H1 (cell line): ENCODE data around the gene ITGA6. TPM values are rescaled to one million over a fixed set of nuclear protein-coding genes. Genes with fewer than 3 reads are reported as not detected.

Experiments
- CTCF ChIA-PET: fragments of 300-600 bp; sonication (Branson Sonifier 250); formaldehyde crosslinking; loops from one replicate; lab custom pipeline; 2021; ENCODE audit not compliant: partially characterized antibody; lab: Charles Lee
- POLR2A ChIA-PET: fragments of 300-600 bp; sonication (Branson Sonifier 250); formaldehyde crosslinking; loops from one replicate; lab custom pipeline; 2021; ENCODE audit warnings: inconsistent platforms; ENCODE audit not compliant: partially characterized antibody; lab: Charles Lee
- DNase-seq, 2 experiments: peaks; one replicate each; pipeline versions ENCODE4 v3.0.0 to v3.0.0-alpha.2; 2010 to 2022; ENCODE audit warnings: low spot score in 2 of 2, low read depth in 1 of 2, mixed read lengths in 1 of 2
- FAIRE-seq: peaks from 2 replicates; lab custom pipeline; 2011; peaks lifted over from hg19 to GRCh38; lab: Jason Lieb, UNC
- H2AFZ ChIP-seq: 2 replicates; pipeline ENCODE4 v1.8.1; 2012; ENCODE audit warnings: low read length, inconsistent platforms
- H2AK5ac ChIP-seq: 2 replicates; pipeline ENCODE4 v1.6.1; 2013; ENCODE audit warnings: low read depth, low read length
- H2BK120ac ChIP-seq: replicated peaks from 2 replicates; pipeline ENCODE3; 2013; ENCODE audit warnings: low read depth, low read length, inconsistent platforms
- H2BK12ac ChIP-seq: 2 replicates; pipeline ENCODE4 v1.6.1; 2013; ENCODE audit warnings: low read depth, low read length
- H2BK15ac ChIP-seq: 2 replicates; pipeline ENCODE4 v1.6.1; 2013; ENCODE audit warnings: low read length
- H2BK20ac ChIP-seq: 2 replicates; pipeline ENCODE4 v1.6.1; 2013; ENCODE audit warnings: low read length
- H2BK5ac ChIP-seq: 2 replicates; pipeline ENCODE4 v1.6.1; 2013; ENCODE audit warnings: low read depth, low read length
- H3K14ac ChIP-seq: 2 replicates; pipeline ENCODE4 v1.6.1; 2013; ENCODE audit warnings: inconsistent platforms; ENCODE audit not compliant: insufficient read length
- H3K18ac ChIP-seq: 2 replicates; pipeline ENCODE4 v1.6.1; 2013; ENCODE audit warnings: low read length; ENCODE audit errors: extremely low read depth
- H3K23ac ChIP-seq: 2 replicates; pipeline ENCODE4 v1.6.1; 2013; ENCODE audit warnings: inconsistent platforms; ENCODE audit not compliant: insufficient read length
- H3K23me2 ChIP-seq: 2 replicates; pipeline ENCODE4 v1.6.1; 2013; ENCODE audit warnings: low read depth, low read length
- H3K27ac ChIP-seq: 2 replicates; pipeline ENCODE4 v1.6.1; 2011; ENCODE audit warnings: low read depth, low read length, inconsistent platforms
- H3K27me3 ChIP-seq, 4 experiments: replicated peaks in 1 of 4; 1 replicate in 1 of 4; 2 replicates in 3 of 4; pipeline versions ENCODE4 v1.6.1 to v1.8.1; 2011 to 2013; ENCODE audit warnings: low read length in 3 of 4, mild to moderate bottlenecking in 3 of 4, inconsistent platforms in 2 of 4, mixed read lengths in 2 of 4, moderate library complexity in 1 of 4; ENCODE audit not compliant: control insufficient read depth in 3 of 4, insufficient read depth in 3 of 4; ENCODE audit errors: extremely low read depth in 1 of 4
- H3K36me3 ChIP-seq, 4 experiments: 2 replicates each; pipeline versions ENCODE4 v1.6.1 to v1.8.1; 2011 to 2013; ENCODE audit warnings: mild to moderate bottlenecking in 4 of 4, low read length in 3 of 4, moderate library complexity in 2 of 4, control low read depth in 1 of 4, inconsistent platforms in 1 of 4; ENCODE audit not compliant: insufficient read depth in 4 of 4, control insufficient read depth in 2 of 4
- H3K4ac ChIP-seq: replicated peaks from 2 replicates; pipeline ENCODE3; 2013; ENCODE audit warnings: low read length, low read depth, mixed read lengths, inconsistent platforms; ENCODE audit not compliant: insufficient read length
- H3K4me1 ChIP-seq, 4 experiments: replicated peaks in 1 of 4; 1 replicate in 1 of 4; 2 replicates in 3 of 4; pipeline versions ENCODE4 v1.6.1 to v1.8.1; 2011 to 2013; ENCODE audit warnings: low read length in 3 of 4, inconsistent platforms in 2 of 4, mixed read lengths in 1 of 4; ENCODE audit not compliant: insufficient read depth in 4 of 4, control insufficient read depth in 3 of 4
- H3K4me2 ChIP-seq, 2 experiments: 2 replicates each; pipeline versions ENCODE4 v1.6.1 to v1.8.1; 2011 to 2013; ENCODE audit warnings: low read depth in 2 of 2, low read length in 2 of 2, control low read depth in 1 of 2, inconsistent platforms in 1 of 2, mild to moderate bottlenecking in 1 of 2; ENCODE audit not compliant: insufficient read depth in 1 of 2
- H3K4me3 ChIP-seq, 4 experiments: fragments of 200-600, 300-600 bp in 1 of 4; sonication (generic), shearing (Covaris generic), sonication (Bioruptor Twin) in 1 of 4; 2 replicates each; pipeline versions ENCODE4 v1.5.1 to v1.8.1; 2011 to 2016; ENCODE audit warnings: low read length in 4 of 4, low read depth in 3 of 4, control low read depth in 2 of 4, inconsistent platforms in 2 of 4, mild to moderate bottlenecking in 2 of 4, mixed read lengths in 1 of 4, moderate library complexity in 1 of 4; ENCODE audit not compliant: insufficient read depth in 2 of 4; ENCODE audit errors: extremely low read depth in 1 of 4
- H3K56ac ChIP-seq: replicated peaks from 2 replicates; pipeline ENCODE3; 2013; ENCODE audit warnings: low read depth, mild to moderate bottlenecking, mixed read lengths, low read length, inconsistent platforms; ENCODE audit not compliant: insufficient read length
- H3K79me1 ChIP-seq: 2 replicates; pipeline ENCODE4 v1.6.1; 2013; ENCODE audit warnings: low read depth, low read length, control low read depth
- H3K79me2 ChIP-seq, 2 experiments: 2 replicates each; pipeline versions ENCODE4 v1.6.1 to v1.8.1; 2012 to 2013; ENCODE audit warnings: low read length in 2 of 2, mild to moderate bottlenecking in 2 of 2, inconsistent platforms in 1 of 2; ENCODE audit not compliant: insufficient read depth in 2 of 2, control insufficient read depth in 1 of 2
- H3K9ac ChIP-seq, 4 experiments: replicated peaks in 1 of 4; 1 replicate in 1 of 4; 2 replicates in 3 of 4; pipeline versions ENCODE4 v1.6.1 to v1.8.1; 2011 to 2013; ENCODE audit warnings: low read depth in 3 of 4, low read length in 3 of 4, control low read depth in 2 of 4, mild to moderate bottlenecking in 2 of 4, moderate library complexity in 2 of 4, inconsistent platforms in 1 of 4; ENCODE audit errors: extremely low read depth in 1 of 4
- H3K9me3 ChIP-seq, 2 experiments: 2 replicates each; pipeline versions ENCODE4 v1.6.1 to v1.8.1; 2012 to 2013; ENCODE audit warnings: mild to moderate bottlenecking in 2 of 2, moderate library complexity in 2 of 2, control low read depth in 1 of 2, inconsistent platforms in 1 of 2, low read depth in 1 of 2, low read length in 1 of 2, mixed read lengths in 1 of 2; ENCODE audit not compliant: insufficient read depth in 2 of 2
- H4K20me1 ChIP-seq, 2 experiments: replicated peaks in 1 of 2; 2 replicates each; pipeline versions ENCODE3 to v1.8.1; 2011 to 2013; ENCODE audit warnings: inconsistent platforms in 2 of 2, low read length in 2 of 2, mild to moderate bottlenecking in 1 of 2; ENCODE audit not compliant: insufficient read depth in 2 of 2, control insufficient read depth in 1 of 2
- H4K5ac ChIP-seq: 2 replicates; pipeline ENCODE4 v1.6.1; 2013; ENCODE audit warnings: low read length, low read depth, mixed read lengths, inconsistent platforms; ENCODE audit not compliant: insufficient read length
- H4K8ac ChIP-seq: 2 replicates; pipeline ENCODE4 v1.8.0; 2013; ENCODE audit warnings: mild to moderate bottlenecking, moderate library complexity, low read length, inconsistent platforms; ENCODE audit not compliant: insufficient read depth; ENCODE audit errors: extremely low read depth
- H4K91ac ChIP-seq: replicated peaks from 2 replicates; pipeline ENCODE3; 2013; ENCODE audit warnings: low read length, mixed read lengths, inconsistent platforms; ENCODE audit not compliant: insufficient read length
- ASH2L ChIP-seq: fragments of 200-600, 300-600 bp; sonication (generic); IDR thresholded peaks from one replicate; pipeline ENCODE4 v1.7.1; 2017; ENCODE audit warnings: low read length
- BACH1 ChIP-seq: IDR thresholded peaks from 2 replicates; pipeline ENCODE4 v1.6.1; 2012; ENCODE audit warnings: low read length, improper control_type of control experiment
- CBX5 ChIP-seq: fragments of 300-800, 300-1000 bp; sonication (generic); IDR thresholded peaks from 2 replicates; pipeline ENCODE4 v1.7.1; 2016; ENCODE audit warnings: antibody characterized with exemption, low read length, low read depth
- CHD1 ChIP-seq: IDR thresholded peaks from 2 replicates; pipeline ENCODE4 v1.6.1; 2012; ENCODE audit warnings: low read depth, low read length, improper control_type of control experiment
- CHD2 ChIP-seq: IDR thresholded peaks from 2 replicates; pipeline ENCODE4 v1.6.1; 2012; ENCODE audit warnings: low read length, improper control_type of control experiment
- GTF2F1 ChIP-seq: IDR thresholded peaks from 2 replicates; pipeline ENCODE4 v1.6.1; 2012; ENCODE audit warnings: low read depth, low read length, improper control_type of control experiment, borderline replicate concordance
- KDM1A ChIP-seq: fragments of 200-600, 300-600 bp; sonication (generic); IDR thresholded peaks from 2 replicates; pipeline ENCODE4 v1.7.1; 2016; ENCODE audit warnings: mild to moderate bottlenecking, low read length, borderline replicate concordance
- PHF8 ChIP-seq: fragments of 200-600 bp; sonication (generic); conservative IDR thresholded peaks from 2 replicates; pipeline ENCODE4 v1.7.1; 2012; ENCODE audit warnings: low read depth, mild to moderate bottlenecking, inconsistent platforms, low read length, moderate library complexity
- POLR2A ChIP-seq, 2 experiments: IDR thresholded peaks; 1 replicate in 1 of 2; 2 replicates in 1 of 2; pipeline ENCODE4 v1.6.1; 2011; ENCODE audit warnings: low read depth in 2 of 2, low read length in 2 of 2, mild to moderate bottlenecking in 2 of 2; ENCODE audit errors: control extremely low read depth in 1 of 2
- POU5F1 ChIP-seq: IDR thresholded peaks from 2 replicates; pipeline ENCODE4 v1.6.1; 2011; ENCODE audit warnings: low read depth, mild to moderate bottlenecking, low read length, moderate library complexity
- SAP30 ChIP-seq: fragments of 300-600 bp; sonication (generic); IDR thresholded peaks from 2 replicates; pipeline ENCODE4 v1.7.1; 2012; ENCODE audit warnings: low read length, moderate library complexity, mild to moderate bottlenecking, inconsistent platforms; ENCODE audit not compliant: insufficient read depth, insufficient replicate concordance
- SIRT6 ChIP-seq: IDR thresholded peaks from one replicate; pipeline ENCODE4 v1.7.1; 2012; ENCODE audit warnings: low read length, inconsistent platforms
- SP1 ChIP-seq: IDR thresholded peaks from 2 replicates; pipeline ENCODE4 v1.6.1; 2011; ENCODE audit warnings: low read depth, low read length
- SP2 ChIP-seq: IDR thresholded peaks from 2 replicates; pipeline ENCODE4 v1.6.1; 2012; ENCODE audit warnings: mild to moderate bottlenecking, low read length, inconsistent platforms
- TAF1 ChIP-seq: IDR thresholded peaks from 2 replicates; pipeline ENCODE4 v1.6.1; 2011; ENCODE audit warnings: mild to moderate bottlenecking, low read depth, low read length
- TBP ChIP-seq: IDR thresholded peaks from 2 replicates; pipeline ENCODE4 v1.6.1; 2011; ENCODE audit warnings: low read depth, low read length, improper control_type of control experiment
- ZNF274 ChIP-seq: IDR thresholded peaks from 2 replicates; pipeline ENCODE4 v1.7.0; 2012; ENCODE audit warnings: low read length, borderline replicate concordance; ENCODE audit errors: extremely low read depth
- WGBS, 2 experiments: shearing (Covaris generic) in 1 of 2; methylation state at CpG; one replicate each; pipeline versions ENCODE4 v1.1.6 to v1.1.7; 2013 to 2015; ENCODE audit warnings: low lambda C conversion rate in 2 of 2, mixed read lengths in 2 of 2, inconsistent platforms in 1 of 2, low coverage in 1 of 2, missing lambda C conversion rate in 1 of 2; ENCODE audit not compliant: insufficient replicate concordance in 2 of 2, insufficient coverage in 1 of 2, insufficient read length in 1 of 2; ENCODE audit errors: extremely low coverage in 1 of 2, missing lambda C conversion rate in 1 of 2; 5-methylcytosine and 5-hydroxymethylcytosine counted together
- polyA plus RNA-seq, 7 experiments: library from polyadenylated mRNA; depleted of rRNA in 3 of 7; stranded (reverse) in 5 of 7; unstranded in 2 of 7; fragments of >200 nt in 5 of 7; fragments of 200-250 nt in 2 of 7; gene quantifications; 1 replicate in 5 of 7; 2 replicates in 1 of 7; 4 replicates in 1 of 7; pipeline versions ENCODE4 v1.2.1 to v1.2.3, GENCODE V29; 2011 to 2013; ENCODE audit warnings: missing spikeins in 2 of 7, mixed read lengths in 2 of 7
- total RNA-seq: library from RNA; stranded (reverse); fragmentation: NEBNext Ultra II Directional; extraction: Animal tissue kit (Norgen Biotek cat#: 25700); gene quantifications from 2 replicates; pipeline ENCODE4 v1.2.1, GENCODE V29; 2021

ITGA6 gene
- total and polyA plus RNA-seq, 2 of the 8 experiments (the other 6 are each of a cell fraction or from before 2014, with no cell fraction given), result 26.9 to 118 TPM

DNA sequence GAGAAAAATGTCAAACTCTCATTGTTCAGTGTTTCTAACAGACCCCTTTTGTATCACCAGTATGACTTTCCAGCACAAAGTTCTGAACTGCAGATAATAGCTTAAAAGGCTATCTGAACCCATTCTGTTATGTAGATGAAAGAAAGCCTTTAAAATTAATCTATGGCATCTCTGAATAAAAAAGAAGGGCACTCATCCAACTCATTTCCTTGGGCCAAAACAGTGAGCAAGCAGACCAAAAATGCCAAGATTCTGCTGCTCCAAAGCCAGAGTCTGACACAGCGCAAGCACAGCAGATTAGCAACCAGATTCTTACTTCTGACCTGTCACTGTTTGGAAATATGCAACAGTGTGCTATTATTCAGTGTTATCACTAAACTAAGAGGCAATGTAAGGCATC, 22.6 kb upstream of the ITGA6 start:
- H4K5ac ChIP-seq, result no peak overlapping the region
- 96% methylated on average over 1 of the region's 1 CpG; no CpG with 5 or more reads in 1 of the 2 experiments for WGBS, 2 experiments
- ChIA-PET CTCF (interaction anchor here (1.5 to 2.4 kb wide), 2 partner anchors 25 to 57 kb away, joined by 3 to 8 read pairs; no protein-coding TSS in a partner anchor), POLR2A (interaction anchor here (0.8 kb wide), 1 partner anchor 18 kb away, joined by 3 read pairs; no protein-coding TSS in a partner anchor)
- H3K4me1 ChIP-seq, result no peaks in the 10 kb centered on the region
- H3K9me3 ChIP-seq, result no peaks in the 10 kb centered on the region
- H3K79me2 ChIP-seq, result no peaks in the 10 kb centered on the region
- H4K91ac ChIP-seq, result no peak overlapping the region
- FAIRE-seq, result no peak
- no peak overlapping the region for H2AFZ ChIP-seq
- H3K36me3 ChIP-seq, result no peaks in the 10 kb centered on the region
- H3K4me2 ChIP-seq, result no peak overlapping the region
- H2BK20ac ChIP-seq, result no peak overlapping the region
- no peak overlapping the region for H3K18ac ChIP-seq
- DNase-seq, result no peak
- H3K9ac ChIP-seq, result no peak overlapping the region
- no peaks in the 10 kb centered on the region for H3K79me1 ChIP-seq
- H3K4ac ChIP-seq, result no peak overlapping the region
- no peak overlapping the region for H4K8ac ChIP-seq
- H2AK5ac ChIP-seq, result no peak overlapping the region
- H4K20me1 ChIP-seq, result no peaks in the 10 kb centered on the region
- no peak overlapping the region for H2BK5ac ChIP-seq
- no peaks in the 10 kb centered on the region for H3K27me3 ChIP-seq
- H3K23ac ChIP-seq, result no peak overlapping the region
- H3K4me3 ChIP-seq, result no peak overlapping the region
- no peaks in the 10 kb centered on the region for H3K23me2 ChIP-seq
- H3K27ac ChIP-seq, result no peak overlapping the region
- H2BK15ac ChIP-seq, result no peak overlapping the region
- H2BK12ac ChIP-seq, result no peak overlapping the region
- no peak overlapping the region for H3K56ac ChIP-seq
- no peak overlapping the region for H3K14ac ChIP-seq
- no peak overlapping the region for H2BK120ac ChIP-seq
- TF ChIP-seq CHD2 (no peak), POLR2A (IDR thresholded peaks at IDR 0.05; ENCODE audit: control extremely low read depth in 1 of 2, low read depth in 2 of 2, low read length in 2 of 2) (no peak), SIRT6 (no peak), BACH1 (no peak), GTF2F1 (no peak), SP1 (no peak), TAF1 (no peak), PHF8 (no peak), TBP (no peak), ZNF274 (no peak), SP2 (no peak), SAP30 (no peak), POU5F1 (no peak), CBX5 (no peak), KDM1A (no peak), CHD1 (no peak), ASH2L (no peak)
